GM19193 (cell line): Measurements from ENCODE around the gene CCDC6.

Source experiments
- POLR2A ChIP-seq: IDR thresholded peaks from 4 replicates; pipeline ENCODE4 v1.6.1; 2011; ENCODE audit not compliant: insufficient read depth, insufficient read length; ENCODE audit errors: extremely low read depth

CCDC6 gene

DNA sequence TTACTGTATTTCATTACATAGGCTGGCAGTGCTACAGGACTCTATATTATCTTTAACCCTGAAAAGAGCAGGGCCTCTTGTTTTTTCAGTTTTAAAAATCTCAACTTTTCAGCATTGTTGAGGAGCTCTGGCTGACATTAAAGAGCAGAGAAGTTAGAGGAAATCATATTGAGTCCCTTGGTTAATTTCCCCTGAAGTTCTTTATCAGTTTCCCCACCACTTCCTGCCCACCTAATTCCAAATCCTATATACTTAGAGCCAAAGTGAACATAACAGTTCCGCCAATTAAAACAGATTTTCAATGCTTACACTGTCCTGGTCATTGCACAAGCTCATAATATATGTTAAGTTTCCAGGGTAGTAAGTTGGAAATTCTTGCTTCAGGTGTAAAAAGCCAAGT, 87.1 kb downstream of the CCDC6 start:
- TF ChIP-seq POLR2A: no peak

- TF ChIP-seq POLR2A: no peak
Measured at GRCh38 chr10:59817773-59818172, 88.6 kb downstream of the CCDC6 start.

GRCh38 chr10:59814878-59815277, 91.5 kb downstream of the CCDC6 start:
- no peak for TF ChIP-seq POLR2A

- TF ChIP-seq POLR2A: no peak
Measured at GRCh38 chr10:59812519-59813122, 93.7 kb downstream of the CCDC6 start.

- TF ChIP-seq POLR2A: no peak
Measured at GRCh38 chr10:59809644-59809974, 96.7 kb downstream of the CCDC6 start.

GRCh38 chr10:59808896-59809643, 97.3 kb downstream of the CCDC6 start:
- TF ChIP-seq POLR2A: no peak

- no peak for TF ChIP-seq POLR2A
Measured at GRCh38 chr10:59807629-59808620, 98.4 kb downstream of the CCDC6 start.

GRCh38 chr10:59805014-59805413, 101.3 kb downstream of the CCDC6 start:
- TF ChIP-seq POLR2A: no peak

DNA sequence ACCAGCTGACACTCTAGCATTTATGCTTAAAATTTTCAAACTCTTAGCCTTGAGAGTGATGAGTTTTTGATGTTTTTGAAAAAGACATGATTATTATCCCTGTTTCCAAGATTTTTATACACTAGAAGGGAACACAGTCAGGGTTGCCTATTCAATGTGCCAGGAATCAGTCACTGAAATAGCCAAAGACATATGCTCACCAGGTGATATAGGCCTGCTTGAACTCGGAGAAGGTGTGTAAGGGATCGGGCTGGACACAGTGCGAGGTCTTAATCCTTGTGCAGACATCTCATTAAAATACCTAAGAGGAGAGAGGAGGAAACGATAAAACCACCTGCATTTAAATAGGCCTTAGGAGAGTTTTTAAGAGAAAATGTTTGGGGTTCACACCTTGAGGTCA, 102.1 kb downstream of the CCDC6 start:
- TF ChIP-seq POLR2A: no peak

GRCh38 chr10:59803714-59804113, 102.6 kb downstream of the CCDC6 start:
- TF ChIP-seq POLR2A: no peak

DNA sequence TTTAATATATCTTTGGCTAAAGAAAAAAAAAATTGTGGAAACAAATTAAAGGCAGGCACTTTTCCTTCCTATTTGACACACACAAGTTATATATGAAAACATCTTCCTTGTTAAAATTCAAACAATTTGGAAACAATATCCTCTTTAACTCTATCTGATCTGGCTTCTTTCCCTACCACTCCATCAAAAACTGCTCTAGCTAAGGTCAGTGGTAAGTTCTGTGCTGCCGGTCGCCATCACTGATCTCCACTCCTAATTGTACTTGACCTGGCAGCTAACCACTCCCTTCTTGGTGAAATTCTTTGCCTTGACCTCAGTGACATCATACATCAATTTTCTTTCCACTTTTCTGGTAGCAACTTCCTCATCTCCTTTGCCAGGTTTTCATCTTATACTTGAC, 105.2 kb downstream of the CCDC6 start:
- no peak for TF ChIP-seq POLR2A

DNA sequence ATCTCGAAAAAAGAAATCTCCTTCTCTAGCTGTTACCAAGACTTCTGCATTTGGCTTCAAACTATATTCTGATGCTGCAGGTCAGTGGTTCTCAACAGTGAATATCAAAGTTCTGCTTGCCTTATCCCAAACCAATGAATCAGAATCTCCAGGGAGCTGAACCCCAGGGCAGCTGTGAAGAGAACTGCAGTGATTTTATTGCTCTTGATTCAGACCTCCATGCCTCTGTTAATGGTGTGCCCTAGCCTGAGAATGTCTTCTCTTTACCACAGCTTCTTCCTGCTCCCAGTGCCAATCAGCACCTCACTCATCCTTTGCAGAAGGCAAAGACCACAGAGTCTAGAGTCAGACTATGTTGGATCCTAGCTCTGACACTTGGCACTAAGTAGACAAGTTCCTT, 106.9 kb downstream of the CCDC6 start:
- TF ChIP-seq POLR2A: no peak

- TF ChIP-seq POLR2A: no peak
Measured at GRCh38 chr10:59793919-59794318, 112.4 kb downstream of the CCDC6 start.

- no peak for TF ChIP-seq POLR2A
Measured at GRCh38 chr10:59792812-59793211, 113.5 kb downstream of the CCDC6 start.

DNA sequence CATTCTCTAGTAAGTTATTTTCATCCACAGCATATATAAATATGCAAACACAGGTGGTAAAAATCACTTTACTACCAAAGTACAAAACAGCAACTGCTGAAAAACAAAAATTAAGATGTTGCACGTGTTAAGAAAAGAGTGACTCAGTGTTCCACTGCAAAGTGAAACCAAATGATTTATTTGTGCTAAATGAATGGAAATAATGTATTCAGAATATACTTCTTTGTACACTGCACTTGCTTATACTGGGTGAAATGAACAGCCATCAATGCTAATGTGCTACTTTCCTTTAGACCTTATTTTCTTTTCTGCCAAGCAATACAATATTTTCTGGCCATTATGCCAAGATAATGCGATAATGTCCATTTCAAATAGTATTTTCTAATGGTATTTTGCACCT, 114.8 kb downstream of the CCDC6 start:
- no peak for TF ChIP-seq POLR2A
